GM23338 (cell line): Measurements from ENCODE around the gene PKIB. TPM values are rescaled to one million over a fixed set of nuclear protein-coding genes. Genes with fewer than 3 reads are reported as not detected.

Source experiments
- ATAC-seq: fragments of 200-7000 bp; cut with Tn5 transposase; 3 replicates; pipeline ENCODE4 v1.9.1; 2020
- DNase-seq: peaks from one replicate; pipeline ENCODE4 v3.0.0-alpha.2; 2015; ENCODE audit warnings: low spot score
- H2AFZ ChIP-seq: fragments of 200-600 bp; sonication (generic); 2 replicates; pipeline ENCODE4 v1.8.0; 2016; ENCODE audit warnings: antibody characterized with exemption, mild to moderate bottlenecking, moderate library complexity
- H3F3A ChIP-seq: fragments of 200-600 bp; sonication (generic); replicated peaks from 2 replicates; pipeline ENCODE4 v1.8.0; 2017; ENCODE audit warnings: antibody characterized with exemption, mixed run types, low read depth
- H3K27ac ChIP-seq: fragments of 200-600 bp; sonication (generic); 2 replicates; pipeline ENCODE4 v1.6.1; 2016; ENCODE audit warnings: low read depth
- H3K27me3 ChIP-seq: fragments of 200-600 bp; sonication (generic); 2 replicates; pipeline ENCODE4 v1.8.0; 2016; ENCODE audit warnings: mild to moderate bottlenecking, mixed run types, moderate library complexity; ENCODE audit not compliant: insufficient read depth
- H3K36me3 ChIP-seq: fragments of 200-600 bp; sonication (generic); 2 replicates; pipeline ENCODE4 v1.8.0; 2016; ENCODE audit warnings: mild to moderate bottlenecking; ENCODE audit not compliant: insufficient read depth
- H3K4me1 ChIP-seq: fragments of 200-600 bp; sonication (generic); 2 replicates; pipeline ENCODE4 v1.8.0; 2016; ENCODE audit warnings: mild to moderate bottlenecking, moderate library complexity; ENCODE audit not compliant: insufficient read depth
- H3K4me2 ChIP-seq: fragments of 200-600 bp; sonication (generic); 2 replicates; pipeline ENCODE4 v1.7.1; 2017; ENCODE audit warnings: mixed run types
- H3K4me3 ChIP-seq: fragments of 200-600 bp; sonication (generic); 2 replicates; pipeline ENCODE4 v1.6.1; 2016; ENCODE audit warnings: mixed run types
- H3K79me2 ChIP-seq: fragments of 200-600 bp; sonication (generic); replicated peaks from 2 replicates; pipeline ENCODE4 v1.8.0; 2017; ENCODE audit warnings: mild to moderate bottlenecking; ENCODE audit not compliant: insufficient read depth
- H3K9me2 ChIP-seq: fragments of 200-600 bp; sonication (generic); 2 replicates; pipeline ENCODE4 v1.8.0; 2017; ENCODE audit not compliant: insufficient read depth
- H4K20me1 ChIP-seq: fragments of 200-600 bp; sonication (generic); replicated peaks from 2 replicates; pipeline ENCODE4 v1.8.0; 2017; ENCODE audit warnings: mild to moderate bottlenecking; ENCODE audit not compliant: insufficient read depth
- H3K27ac Mint-ChIP-seq: 2 replicates; pipeline ENCODE4 v1.8.0; 2020; ENCODE audit warnings: inconsistent platforms, mild to moderate bottlenecking, moderate library complexity, mixed read lengths
- H3K27me3 Mint-ChIP-seq: 3 replicates; pipeline ENCODE4 v1.8.0; 2022; ENCODE audit warnings: low read depth, mild to moderate bottlenecking, moderate library complexity, mixed read lengths, inconsistent platforms; ENCODE audit not compliant: insufficient read depth, poor library complexity
- H3K36me3 Mint-ChIP-seq: 3 replicates; pipeline ENCODE4 v1.8.0; 2021; ENCODE audit warnings: low read depth, mild to moderate bottlenecking, inconsistent platforms, moderate library complexity, mixed read lengths
- H3K4me1 Mint-ChIP-seq: 3 replicates; pipeline ENCODE4 v1.8.0; 2020; ENCODE audit warnings: mild to moderate bottlenecking, inconsistent platforms, mixed read lengths
- H3K4me3 Mint-ChIP-seq: 3 replicates; pipeline ENCODE4 v1.8.0; 2021; ENCODE audit warnings: moderate library complexity, mild to moderate bottlenecking, inconsistent platforms, mixed read lengths
- H3K9me3 Mint-ChIP-seq: 3 replicates; pipeline ENCODE4 v1.8.0; 2020; ENCODE audit warnings: moderate library complexity, mild to moderate bottlenecking, inconsistent platforms, mixed read lengths
- CREB1 ChIP-seq: fragments of 250-450 bp; sonication (Bioruptor Pico); IDR thresholded peaks from 2 replicates; pipeline ENCODE4 v1.5.0; 2020; ENCODE audit warnings: low read depth, mild to moderate bottlenecking, moderate library complexity
- EZH2phosphoT487 ChIP-seq: fragments of 200-600 bp; sonication (generic); IDR thresholded peaks from one replicate; pipeline ENCODE4 v1.8.1; 2018; ENCODE audit warnings: antibody characterized with exemption; ENCODE audit not compliant: unreplicated experiment
- JUNB ChIP-seq: IDR thresholded peaks from one replicate; pipeline ENCODE4 v1.6.1; 2016; ENCODE audit warnings: antibody characterized with exemption; ENCODE audit not compliant: unreplicated experiment
- NANOG ChIP-seq: IDR thresholded peaks from 2 replicates; pipeline ENCODE4 v1.6.1; 2016; ENCODE audit warnings: antibody characterized with exemption, borderline replicate concordance
- POLR2AphosphoS5 ChIP-seq: IDR thresholded peaks from 2 replicates; pipeline ENCODE4 v1.6.1; 2016; ENCODE audit warnings: antibody characterized with exemption, low read depth
- ZNF114 ChIP-seq: fragments of 250-450 bp; sonication (Bioruptor Pico); IDR thresholded peaks from 2 replicates; pipeline ENCODE4 v1.5.0; 2020; ENCODE audit warnings: mild to moderate bottlenecking, moderate library complexity
- polyA plus RNA-seq: library from polyadenylated mRNA; unstranded; fragments of >200 nt; fragmentation: Nextera tagmentation; extraction: Ambion mirVana; gene quantifications from 2 replicates; pipeline ENCODE4 v1.2.1, GENCODE V29; 2016
- total RNA-seq: library from RNA; depleted of rRNA; stranded (reverse); fragments of >200 nt; shearing (Covaris generic); gene quantifications from 2 replicates; pipeline ENCODE4 v1.2.3, GENCODE V29; 2014
- TF ChIP-seq, protein P1 (sequence below): IDR thresholded peaks from 2 replicates; pipeline ENCODE4 v1.6.1; 2016; ENCODE audit warnings: antibody characterized with exemption
- TF ChIP-seq, protein P2 (sequence below), 2 experiments: fragments of 200-600 bp in 1 of 2; sonication (generic) in 1 of 2; conservative IDR thresholded peaks; 2 replicates each; pipeline versions ENCODE4 v1.5.1 to v1.6.1; 2016 to 2017; ENCODE audit warnings: antibody characterized with exemption in 2 of 2, low read depth in 2 of 2, mild to moderate bottlenecking in 2 of 2, moderate library complexity in 1 of 2
- TF ChIP-seq, protein P3 (sequence below): IDR thresholded peaks from one replicate; pipeline ENCODE4 v1.6.1; 2018; ENCODE audit warnings: antibody characterized with exemption; ENCODE audit not compliant: unreplicated experiment

The PKIB gene
- total and polyA plus RNA-seq, 2 experiments from 2014 or later: 125 to 170 TPM

DNA sequence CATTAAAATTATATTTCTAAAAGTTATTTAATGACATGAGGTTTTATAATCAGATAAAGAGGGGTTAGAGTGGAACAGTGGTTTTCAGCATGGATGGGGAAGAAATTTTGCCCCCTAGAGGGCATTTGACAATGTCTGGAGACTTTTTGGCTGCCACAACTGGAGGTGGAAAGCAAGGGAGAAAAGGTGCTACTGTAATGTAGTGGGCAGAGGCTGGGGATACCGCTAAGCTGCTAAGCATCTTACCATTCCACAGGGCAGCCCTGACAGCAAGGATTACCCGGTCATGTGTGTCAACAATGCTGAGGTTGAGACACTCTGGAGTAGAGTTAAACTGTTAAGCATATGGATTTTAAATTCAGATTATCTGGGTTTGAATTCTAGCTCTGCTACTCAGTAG is 116.4 kb downstream of the PKIB start:
- Histone ChIP-seq H3K4me1 (peaks cover 10% of the 10 kb centered on the region; the same call in 1 of the 2 replicates), H3F3A (no peaks in the 10 kb centered on the region), H3K79me2 (no peaks in the 10 kb centered on the region), H3K27me3 (no peaks in the 10 kb centered on the region), H3K36me3 (no peaks in the 10 kb centered on the region), H2AFZ (no peak overlapping the region), H3K4me2 (no peak overlapping the region), H3K27ac (no peak overlapping the region), H3K9me2 (no peaks in the 10 kb centered on the region), H3K4me3 (no peak overlapping the region), H4K20me1 (no peaks in the 10 kb centered on the region)
- DNase-seq (peak; percentile 73), ATAC-seq (peak; percentile 90)
- Mint-ChIP-seq H3K4me3 (no peak overlapping the region), H3K36me3 (no peaks in the 10 kb centered on the region), H3K27ac (no peak overlapping the region), H3K27me3 (peaks cover 2% of the 10 kb centered on the region), H3K9me3 (no peaks in the 10 kb centered on the region), H3K4me1 (peaks cover 9% of the 10 kb centered on the region)
- TF ChIP-seq JUNB (no peak), ZNF114 (CRISPR knock-in tag) (no peak), EZH2phosphoT487 (no peak), CREB1 (CRISPR knock-in tag) (no peak), NANOG (no peak)
- TF ChIP-seq, protein P1, sequence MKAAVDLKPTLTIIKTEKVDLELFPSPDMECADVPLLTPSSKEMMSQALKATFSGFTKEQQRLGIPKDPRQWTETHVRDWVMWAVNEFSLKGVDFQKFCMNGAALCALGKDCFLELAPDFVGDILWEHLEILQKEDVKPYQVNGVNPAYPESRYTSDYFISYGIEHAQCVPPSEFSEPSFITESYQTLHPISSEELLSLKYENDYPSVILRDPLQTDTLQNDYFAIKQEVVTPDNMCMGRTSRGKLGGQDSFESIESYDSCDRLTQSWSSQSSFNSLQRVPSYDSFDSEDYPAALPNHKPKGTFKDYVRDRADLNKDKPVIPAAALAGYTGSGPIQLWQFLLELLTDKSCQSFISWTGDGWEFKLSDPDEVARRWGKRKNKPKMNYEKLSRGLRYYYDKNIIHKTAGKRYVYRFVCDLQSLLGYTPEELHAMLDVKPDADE: no peak
- TF ChIP-seq, protein P2, sequence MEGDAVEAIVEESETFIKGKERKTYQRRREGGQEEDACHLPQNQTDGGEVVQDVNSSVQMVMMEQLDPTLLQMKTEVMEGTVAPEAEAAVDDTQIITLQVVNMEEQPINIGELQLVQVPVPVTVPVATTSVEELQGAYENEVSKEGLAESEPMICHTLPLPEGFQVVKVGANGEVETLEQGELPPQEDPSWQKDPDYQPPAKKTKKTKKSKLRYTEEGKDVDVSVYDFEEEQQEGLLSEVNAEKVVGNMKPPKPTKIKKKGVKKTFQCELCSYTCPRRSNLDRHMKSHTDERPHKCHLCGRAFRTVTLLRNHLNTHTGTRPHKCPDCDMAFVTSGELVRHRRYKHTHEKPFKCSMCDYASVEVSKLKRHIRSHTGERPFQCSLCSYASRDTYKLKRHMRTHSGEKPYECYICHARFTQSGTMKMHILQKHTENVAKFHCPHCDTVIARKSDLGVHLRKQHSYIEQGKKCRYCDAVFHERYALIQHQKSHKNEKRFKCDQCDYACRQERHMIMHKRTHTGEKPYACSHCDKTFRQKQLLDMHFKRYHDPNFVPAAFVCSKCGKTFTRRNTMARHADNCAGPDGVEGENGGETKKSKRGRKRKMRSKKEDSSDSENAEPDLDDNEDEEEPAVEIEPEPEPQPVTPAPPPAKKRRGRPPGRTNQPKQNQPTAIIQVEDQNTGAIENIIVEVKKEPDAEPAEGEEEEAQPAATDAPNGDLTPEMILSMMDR (conservative IDR thresholded peaks at IDR 0.05; ENCODE audit: low read depth in 2 of 2): peak; percentile 73 to 77
- TF ChIP-seq, protein P3, sequence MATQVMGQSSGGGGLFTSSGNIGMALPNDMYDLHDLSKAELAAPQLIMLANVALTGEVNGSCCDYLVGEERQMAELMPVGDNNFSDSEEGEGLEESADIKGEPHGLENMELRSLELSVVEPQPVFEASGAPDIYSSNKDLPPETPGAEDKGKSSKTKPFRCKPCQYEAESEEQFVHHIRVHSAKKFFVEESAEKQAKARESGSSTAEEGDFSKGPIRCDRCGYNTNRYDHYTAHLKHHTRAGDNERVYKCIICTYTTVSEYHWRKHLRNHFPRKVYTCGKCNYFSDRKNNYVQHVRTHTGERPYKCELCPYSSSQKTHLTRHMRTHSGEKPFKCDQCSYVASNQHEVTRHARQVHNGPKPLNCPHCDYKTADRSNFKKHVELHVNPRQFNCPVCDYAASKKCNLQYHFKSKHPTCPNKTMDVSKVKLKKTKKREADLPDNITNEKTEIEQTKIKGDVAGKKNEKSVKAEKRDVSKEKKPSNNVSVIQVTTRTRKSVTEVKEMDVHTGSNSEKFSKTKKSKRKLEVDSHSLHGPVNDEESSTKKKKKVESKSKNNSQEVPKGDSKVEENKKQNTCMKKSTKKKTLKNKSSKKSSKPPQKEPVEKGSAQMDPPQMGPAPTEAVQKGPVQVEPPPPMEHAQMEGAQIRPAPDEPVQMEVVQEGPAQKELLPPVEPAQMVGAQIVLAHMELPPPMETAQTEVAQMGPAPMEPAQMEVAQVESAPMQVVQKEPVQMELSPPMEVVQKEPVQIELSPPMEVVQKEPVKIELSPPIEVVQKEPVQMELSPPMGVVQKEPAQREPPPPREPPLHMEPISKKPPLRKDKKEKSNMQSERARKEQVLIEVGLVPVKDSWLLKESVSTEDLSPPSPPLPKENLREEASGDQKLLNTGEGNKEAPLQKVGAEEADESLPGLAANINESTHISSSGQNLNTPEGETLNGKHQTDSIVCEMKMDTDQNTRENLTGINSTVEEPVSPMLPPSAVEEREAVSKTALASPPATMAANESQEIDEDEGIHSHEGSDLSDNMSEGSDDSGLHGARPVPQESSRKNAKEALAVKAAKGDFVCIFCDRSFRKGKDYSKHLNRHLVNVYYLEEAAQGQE: no peak

DNA sequence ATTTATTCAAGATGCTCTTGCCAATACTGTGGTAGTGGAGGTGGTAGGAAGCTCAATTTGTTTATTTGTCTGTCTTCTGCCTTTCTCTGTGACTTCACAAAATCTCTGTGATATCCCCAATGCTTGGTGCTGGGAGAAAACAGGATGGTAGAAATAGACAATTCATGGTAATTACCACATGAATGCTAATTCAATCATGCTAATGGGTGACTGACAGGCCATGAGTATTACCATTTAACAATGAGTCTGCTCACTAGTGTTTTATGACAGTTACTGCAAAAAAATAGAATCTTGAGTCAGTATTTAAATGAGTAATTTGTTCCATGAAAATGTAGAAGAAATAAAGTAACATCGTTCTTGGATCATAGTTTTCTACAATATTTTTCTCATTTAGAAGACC is 117.0 kb downstream of the PKIB start:
- H3K27ac Mint-ChIP-seq: no peak overlapping the region
- Histone ChIP-seq H3K27ac (no peak overlapping the region), H3K4me2 (no peak overlapping the region), H3F3A (no peaks in the 10 kb centered on the region), H3K27me3 (no peaks in the 10 kb centered on the region), H3K4me3 (no peak overlapping the region), H2AFZ (no peak overlapping the region), H3K79me2 (no peaks in the 10 kb centered on the region), H3K4me1 (peaks cover 10% of the 10 kb centered on the region; the same call in 1 of the 2 replicates), H4K20me1 (no peaks in the 10 kb centered on the region), H3K9me2 (no peaks in the 10 kb centered on the region), H3K36me3 (no peaks in the 10 kb centered on the region)
- ATAC-seq (no peak), DNase-seq (no peak)
- peaks cover 9% of the 10 kb centered on the region for H3K4me1 Mint-ChIP-seq
- no peaks in the 10 kb centered on the region for H3K36me3 Mint-ChIP-seq
- H3K9me3 Mint-ChIP-seq: no peaks in the 10 kb centered on the region
- H3K4me3 Mint-ChIP-seq: no peak overlapping the region
- peaks cover 2% of the 10 kb centered on the region for H3K27me3 Mint-ChIP-seq
- TF ChIP-seq, protein P1: no peak
- TF ChIP-seq, protein P2 (conservative IDR thresholded peaks at IDR 0.05; ENCODE audit: low read depth in 2 of 2): no peak
- no peak for TF ChIP-seq POLR2AphosphoS5
- no peak for TF ChIP-seq NANOG
- TF ChIP-seq, protein P3: no peak
- TF ChIP-seq CREB1 (CRISPR knock-in tag): no peak
- no peak for TF ChIP-seq ZNF114 (CRISPR knock-in tag)
- no peak for TF ChIP-seq EZH2phosphoT487
